Lung (tissue), 12 donors: Measurements from ENCODE around the gene ECD. TPM values are rescaled to one million over a fixed set of nuclear protein-coding genes. Genes with fewer than 3 reads are reported as not detected.
"Not testable (repeated sequence)": the region's sequence is repeated elsewhere in the genome, so short reads cannot be mapped to it uniquely, and the experiment has no call there.

ENCODE experiments used
- ATAC-seq: fragments of 200-7000 bp; cut with Tn5 transposase; one replicate; pipeline ENCODE4 v1.9.1; 2020; ENCODE audit warnings: moderate number of reproducible peaks; ENCODE audit not compliant: insufficient read depth, low FRiP score
- DNase-seq, 3 donors: peaks; one replicate each; pipeline ENCODE4 v3.0.0-alpha.2; 2013 to 2017
- H3K27ac ChIP-seq, 2 donors: one replicate each; pipeline ENCODE4 v1.5.1; 2013; ENCODE audit warnings: mild to moderate bottlenecking in 2 of 2, moderate library complexity in 2 of 2, control low read depth in 1 of 2, inconsistent platforms in 1 of 2, low read depth in 1 of 2, low read length in 1 of 2
- H3K27me3 ChIP-seq, 3 donors: one replicate each; pipeline ENCODE4 v1.5.1; 2013; ENCODE audit warnings: low read length in 2 of 3; ENCODE audit not compliant: control insufficient read depth in 3 of 3, insufficient read depth in 3 of 3
- H3K36me3 ChIP-seq, 4 donors: one replicate each; pipeline ENCODE4 v1.5.1; 2013; ENCODE audit warnings: low read length in 4 of 4, mild to moderate bottlenecking in 1 of 4, moderate library complexity in 1 of 4; ENCODE audit not compliant: control insufficient read depth in 4 of 4, insufficient read depth in 4 of 4
- H3K4me1 ChIP-seq, 5 donors: one replicate each; pipeline ENCODE4 v1.5.1; 2013; ENCODE audit warnings: low read length in 5 of 5, mild to moderate bottlenecking in 2 of 5, moderate library complexity in 1 of 5; ENCODE audit not compliant: control insufficient read depth in 5 of 5, insufficient read depth in 5 of 5
- H3K4me3 ChIP-seq: one replicate; pipeline ENCODE4 v1.5.1; 2013; ENCODE audit warnings: mild to moderate bottlenecking, control low read depth, moderate library complexity
- H3K9ac ChIP-seq, 2 donors: one replicate each; pipeline ENCODE4 v1.5.1; 2013; ENCODE audit warnings: low read length in 2 of 2, control low read depth in 1 of 2; ENCODE audit not compliant: insufficient read depth in 1 of 2
- H3K9me3 ChIP-seq, 4 donors: one replicate each; pipeline ENCODE4 v1.5.1; 2013; ENCODE audit warnings: low read length in 3 of 4, mild to moderate bottlenecking in 1 of 4, moderate library complexity in 1 of 4; ENCODE audit not compliant: control insufficient read depth in 4 of 4, insufficient read depth in 3 of 4
- CTCF ChIP-seq: IDR thresholded peaks from 2 replicates; pipeline ENCODE4 v1.5.1; 2012; ENCODE audit warnings: mild to moderate bottlenecking; ENCODE audit errors: control extremely low read depth, extremely low read depth
- WGBS, 2 donors: extraction: QIAGEN DNeasy Blood & Tissue Kit; methylation state at CpG; one replicate each; pipeline ENCODE4 v1.1.7; 2013; 5-methylcytosine and 5-hydroxymethylcytosine counted together
- polyA plus RNA-seq, 2 donors: library from polyadenylated mRNA; stranded (reverse); fragments of 200-250 nt; gene quantifications; one replicate each; pipeline ENCODE4 v1.2.1, GENCODE V29; 2013
- total RNA-seq, 2 donors: library from RNA; depleted of rRNA in 1 of 2; stranded (reverse); fragments of >200 nt in 1 of 2; gene quantifications; one replicate each; pipeline ENCODE4 v1.2.1, GENCODE V29; 2014 to 2021
- donor health status: control.
- donor health status: control.
- donor health status: Bipolar disorder and iron deficiency.
- donor health status: healthy.
- donor health status: DM: yes; HTN: yes; CAD: no.

Gene ECD
- total and polyA plus RNA-seq, 4 donors: 11.2 to 29.5 (median 15.8) TPM

- no peaks in the 10 kb centered on the region for H3K4me1 ChIP-seq
- WGBS, 2 donors: 94 to 95% methylated on average over 3 of the region's 3 CpGs
- ATAC-seq (no peak), DNase-seq (no peak)
- H3K9me3 ChIP-seq: no peaks in the 10 kb centered on the region
- H3K4me3 ChIP-seq: no peak overlapping the region
- H3K27me3 ChIP-seq: no peaks in the 10 kb centered on the region
- H3K27ac ChIP-seq: no peak overlapping the region
- H3K36me3 ChIP-seq: peaks cover 7 to 22% (median 15%) of the 10 kb centered on the region in 4 donors
- no peak for TF ChIP-seq CTCF
- H3K9ac ChIP-seq: no peak overlapping the region
Observed at GRCh38 chr10:73156054-73156453, 11.8 kb downstream of the ECD start.

GRCh38 chr10:73152009-73152408 is 15.8 kb downstream of the ECD start:
- no peak for TF ChIP-seq CTCF
- 98 to 99% methylated on average over 3 of the region's 3 CpGs for WGBS, 2 donors
- DNase-seq: no peak
- Histone ChIP-seq H3K36me3 (peaks cover 9 to 20% (median 18%) of the 10 kb centered on the region in 4 donors), H3K27me3 (no peaks in the 10 kb centered on the region), H3K4me3 (no peak overlapping the region), H3K9me3 (no peaks in the 10 kb centered on the region), H3K4me1 (no peaks in the 10 kb centered on the region), H3K9ac (no peak overlapping the region), H3K27ac (no peak overlapping the region)
- ATAC-seq: no peak

GRCh38 chr10:73150633-73151413 is 17.0 kb downstream of the ECD start:
- H3K36me3 ChIP-seq: peaks cover 9 to 27% (median 23%) of the 10 kb centered on the region in 4 donors
- not testable (repeated sequence) for DNase-seq, H3K27ac ChIP-seq, H3K9me3 ChIP-seq, ATAC-seq, H3K4me3 ChIP-seq, H3K27me3 ChIP-seq, H3K4me1 ChIP-seq, H3K9ac ChIP-seq
- 85 to 96% methylated on average over 7 of the region's 8 CpGs for WGBS, 2 donors

- DNase-seq: no peak
- Histone ChIP-seq H3K4me3 (no peak overlapping the region), H3K4me1 (no peaks in the 10 kb centered on the region), H3K27me3 (no peaks in the 10 kb centered on the region), H3K27ac (no peak overlapping the region), H3K9me3 (no peaks in the 10 kb centered on the region), H3K9ac (no peak overlapping the region), H3K36me3 (peaks cover 15 to 47% (median 30%) of the 10 kb centered on the region in 4 donors)
- WGBS, 2 donors: 89 to 96% methylated on average over 3 of the region's 3 CpGs
- no peak for TF ChIP-seq CTCF
- ATAC-seq: no peak
Observed at GRCh38 chr10:73141603-73142002, 26.2 kb downstream of the ECD start.
